Upper lobe of left lung (tissue), 4 donors: ENCODE data around the gene ISOC1.

ENCODE experiments used
- EP300 ChIP-seq, 4 donors: sonication (generic); formaldehyde crosslinking; IDR thresholded peaks; one replicate each; pipeline ENCODE4 v1.5.1; 2017; ENCODE audit warnings: antibody characterized with exemption in 4 of 4, control low read depth in 2 of 4
- POLR2A ChIP-seq, 4 donors: fragments of 450-650 bp; IDR thresholded peaks; one replicate each; pipeline ENCODE4 v1.5.1; 2016 to 2017; ENCODE audit warnings: antibody characterized with exemption in 4 of 4, mild to moderate bottlenecking in 2 of 4
- POLR2AphosphoS5 ChIP-seq, 2 donors: sonication (generic); formaldehyde crosslinking; IDR thresholded peaks; one replicate each; pipeline ENCODE4 v1.5.1; 2017; ENCODE audit warnings: antibody characterized with exemption in 2 of 2
- TF ChIP-seq, protein P1 (sequence below), 6 experiments: fragments of 450-650 bp in 4 of 6; fragments of 200-600 bp in 2 of 6; sonication (generic) in 2 of 6; IDR thresholded peaks; one replicate each; pipeline ENCODE4 v1.5.1; 2016 to 2019; ENCODE audit warnings: antibody characterized with exemption in 6 of 6

DNA sequence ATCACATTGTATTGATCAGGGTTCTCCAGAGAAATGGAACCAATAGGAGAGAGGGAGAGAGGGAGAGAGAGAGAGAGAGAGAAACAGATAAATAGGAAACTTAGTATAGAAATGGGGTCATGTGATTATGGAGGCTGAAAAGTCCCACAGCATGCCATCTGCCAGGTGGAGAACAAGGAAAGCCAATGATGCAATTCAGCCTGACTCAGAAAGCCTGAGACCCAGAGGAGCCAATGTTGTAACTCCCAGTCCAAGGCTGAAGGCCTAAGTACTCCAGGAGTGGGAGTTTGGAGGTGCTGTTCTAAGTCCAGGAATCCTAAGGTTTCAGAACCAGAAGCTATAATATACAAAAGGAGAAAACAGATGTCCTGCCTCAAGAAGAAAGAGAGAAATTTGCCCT lies 48.4 kb upstream of the ISOC1 start:
- TF ChIP-seq, protein P1, sequence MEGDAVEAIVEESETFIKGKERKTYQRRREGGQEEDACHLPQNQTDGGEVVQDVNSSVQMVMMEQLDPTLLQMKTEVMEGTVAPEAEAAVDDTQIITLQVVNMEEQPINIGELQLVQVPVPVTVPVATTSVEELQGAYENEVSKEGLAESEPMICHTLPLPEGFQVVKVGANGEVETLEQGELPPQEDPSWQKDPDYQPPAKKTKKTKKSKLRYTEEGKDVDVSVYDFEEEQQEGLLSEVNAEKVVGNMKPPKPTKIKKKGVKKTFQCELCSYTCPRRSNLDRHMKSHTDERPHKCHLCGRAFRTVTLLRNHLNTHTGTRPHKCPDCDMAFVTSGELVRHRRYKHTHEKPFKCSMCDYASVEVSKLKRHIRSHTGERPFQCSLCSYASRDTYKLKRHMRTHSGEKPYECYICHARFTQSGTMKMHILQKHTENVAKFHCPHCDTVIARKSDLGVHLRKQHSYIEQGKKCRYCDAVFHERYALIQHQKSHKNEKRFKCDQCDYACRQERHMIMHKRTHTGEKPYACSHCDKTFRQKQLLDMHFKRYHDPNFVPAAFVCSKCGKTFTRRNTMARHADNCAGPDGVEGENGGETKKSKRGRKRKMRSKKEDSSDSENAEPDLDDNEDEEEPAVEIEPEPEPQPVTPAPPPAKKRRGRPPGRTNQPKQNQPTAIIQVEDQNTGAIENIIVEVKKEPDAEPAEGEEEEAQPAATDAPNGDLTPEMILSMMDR (IDR thresholded peaks at IDR 0.05) = no peak
- TF ChIP-seq EP300 (IDR thresholded peaks at IDR 0.05) (no peak), POLR2A (IDR thresholded peaks at IDR 0.05) (no peak), POLR2AphosphoS5 (IDR thresholded peaks at IDR 0.05) (no peak)
